Activated naive CD4-positive, alpha-beta T cell treated with anti-CD3 and anti-CD28 coated beads, Interleukin-2, amount 10 ng/mL, durations not matched to agents 7 days and 5 days (primary cell): ENCODE data around the gene MED23.
"Not testable (repeated sequence)": the region's sequence is repeated elsewhere in the genome, so short reads cannot be mapped to it uniquely, and the experiment has no call there.

Experiments
- CTCF ChIA-PET: fragments of 350-600 bp; sonication (Branson Sonifier 250); formaldehyde crosslinking; loops from one replicate; lab custom pipeline; 2021; ENCODE audit warnings: antibody characterized with exemption; lab: Charles Lee
- DNase-seq: peaks from one replicate; pipeline ENCODE4 v3.0.0-alpha.2; 2020
- H3K27ac Mint-ChIP-seq: one replicate; pipeline ENCODE4 v1.8.0; 2021; ENCODE audit warnings: mild to moderate bottlenecking, moderate library complexity, mixed read lengths
- H3K27me3 Mint-ChIP-seq: one replicate; pipeline ENCODE4 v1.8.0; 2021; ENCODE audit warnings: mild to moderate bottlenecking, mixed read lengths
- H3K36me3 Mint-ChIP-seq: one replicate; pipeline ENCODE4 v1.8.0; 2021; ENCODE audit warnings: mixed read lengths
- H3K4me1 Mint-ChIP-seq: one replicate; pipeline ENCODE4 v1.8.0; 2021; ENCODE audit warnings: mixed read lengths
- H3K4me3 Mint-ChIP-seq: one replicate; pipeline ENCODE4 v1.8.0; 2021; ENCODE audit warnings: mild to moderate bottlenecking, moderate library complexity, mixed read lengths
- H3K9me3 Mint-ChIP-seq: one replicate; pipeline ENCODE4 v1.8.0; 2021; ENCODE audit warnings: mixed read lengths

MED23 gene

GRCh38 chr6:131548441-131548840, 79.6 kb downstream of the MED23 start:
- no peak overlapping the region for H3K27ac Mint-ChIP-seq
- H3K9me3 Mint-ChIP-seq = no peaks in the 10 kb centered on the region
- CTCF ChIA-PET = interaction anchor here (1.9 kb wide), 1 partner anchor 15 kb away, joined by 9 read pairs; no protein-coding TSS in a partner anchor
- H3K4me1 Mint-ChIP-seq = no peaks in the 10 kb centered on the region
- H3K36me3 Mint-ChIP-seq = no peaks in the 10 kb centered on the region
- no peak overlapping the region for H3K4me3 Mint-ChIP-seq
- peaks cover 16% of the 10 kb centered on the region for H3K27me3 Mint-ChIP-seq
- DNase-seq = no peak

- no peak for DNase-seq
- CTCF ChIA-PET = interaction anchor here (1.9 kb wide), 1 partner anchor 14 kb away, joined by 9 read pairs; no protein-coding TSS in a partner anchor
- H3K36me3 Mint-ChIP-seq = no peaks in the 10 kb centered on the region
- H3K27ac Mint-ChIP-seq = no peak overlapping the region
- H3K9me3 Mint-ChIP-seq = no peaks in the 10 kb centered on the region
- no peaks in the 10 kb centered on the region for H3K4me1 Mint-ChIP-seq
- H3K27me3 Mint-ChIP-seq = peaks cover 16% of the 10 kb centered on the region
- H3K4me3 Mint-ChIP-seq = no peak overlapping the region
Observed at GRCh38 chr6:131547488-131547887, 80.6 kb downstream of the MED23 start.

DNA sequence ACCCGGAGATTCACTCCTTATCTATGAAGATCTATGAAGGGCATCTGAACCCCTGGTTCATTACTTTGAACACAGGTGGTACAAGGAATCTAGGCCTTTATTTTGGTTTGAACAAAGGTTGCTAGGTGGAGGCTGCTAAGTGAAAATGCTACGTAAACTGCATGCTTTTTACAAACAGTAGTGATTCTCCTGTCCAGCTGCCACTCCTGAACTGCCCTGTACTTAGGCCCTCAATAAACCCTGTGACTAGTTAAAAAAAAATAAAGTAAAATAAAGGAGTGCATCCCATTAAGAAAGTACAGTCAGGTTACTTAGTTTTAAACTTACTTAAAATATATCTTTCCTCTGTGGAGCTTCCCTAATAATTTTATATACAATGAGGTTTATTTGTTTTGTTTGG, 82.7 kb downstream of the MED23 start:
- CTCF ChIA-PET = no interaction called here
- H3K27ac Mint-ChIP-seq = no peak overlapping the region
- no peak for DNase-seq

DNA sequence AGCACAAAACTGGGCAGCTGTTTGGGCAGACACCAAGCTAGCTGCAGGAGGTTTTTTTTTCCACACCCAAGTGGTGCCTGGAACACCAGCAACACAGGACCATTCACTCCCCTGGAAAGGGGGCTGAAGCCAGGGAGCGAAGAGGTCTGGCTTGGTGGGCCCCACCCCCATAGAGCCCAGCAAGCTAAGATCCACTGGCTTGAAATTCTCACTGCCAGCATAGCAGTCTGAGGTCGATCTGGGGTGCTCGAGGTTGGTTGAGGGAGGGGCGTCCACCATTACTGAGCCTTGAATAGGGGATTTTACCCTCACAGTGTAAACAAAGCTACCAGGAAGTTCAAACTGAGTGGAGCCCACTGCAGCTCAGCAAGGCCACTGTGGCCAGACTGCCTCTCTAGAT, 89.4 kb downstream of the MED23 start:
- H3K27ac Mint-ChIP-seq, H3K4me3 Mint-ChIP-seq, H3K36me3 Mint-ChIP-seq, CTCF ChIA-PET, H3K9me3 Mint-ChIP-seq, DNase-seq: not testable (repeated sequence)
- Mint-ChIP-seq H3K27me3 (peaks cover 12% of the 10 kb centered on the region), H3K4me1 (peaks cover 11% of the 10 kb centered on the region)

More for the DNA sequence above, 82.7 kb downstream of the MED23 start:
- H3K36me3 Mint-ChIP-seq = no peaks in the 10 kb centered on the region
- peaks cover 16% of the 10 kb centered on the region for H3K27me3 Mint-ChIP-seq
- no peak overlapping the region for H3K4me3 Mint-ChIP-seq
- H3K9me3 Mint-ChIP-seq = no peaks in the 10 kb centered on the region
- no peaks in the 10 kb centered on the region for H3K4me1 Mint-ChIP-seq

- H3K9me3 Mint-ChIP-seq = no peaks in the 10 kb centered on the region
- H3K4me3 Mint-ChIP-seq = no peak overlapping the region
- CTCF ChIA-PET = interaction anchor here (0.6 to 6.2 kb wide), 15 partner anchors 13 to 661 kb away, joined by 3 to 102 read pairs (median 6); partner anchors contain the start of gene MED23
- peaks cover 3% of the 10 kb centered on the region for H3K36me3 Mint-ChIP-seq
- DNase-seq = no peak
- no peak overlapping the region for H3K27ac Mint-ChIP-seq
- no peaks in the 10 kb centered on the region for H3K27me3 Mint-ChIP-seq
- H3K4me1 Mint-ChIP-seq = peaks cover 58% of the 10 kb centered on the region
Observed at GRCh38 chr6:131532580-131533039, 95.4 kb downstream of the MED23 start.

GRCh38 chr6:131531681-131532080, 96.4 kb downstream of the MED23 start:
- not testable (repeated sequence) for H3K36me3 Mint-ChIP-seq, H3K4me3 Mint-ChIP-seq, H3K9me3 Mint-ChIP-seq, DNase-seq, H3K27me3 Mint-ChIP-seq
- CTCF ChIA-PET = interaction anchor here (1.0 to 6.2 kb wide), 5 partner anchors 12 to 640 kb away, joined by 3 to 102 read pairs (median 24); no protein-coding TSS in a partner anchor
- peak overlapping the region; percentile 68 for H3K27ac Mint-ChIP-seq
- peaks cover 61% of the 10 kb centered on the region for H3K4me1 Mint-ChIP-seq

- not testable (repeated sequence) for H3K36me3 Mint-ChIP-seq, DNase-seq, H3K4me3 Mint-ChIP-seq, H3K9me3 Mint-ChIP-seq, H3K27me3 Mint-ChIP-seq
- CTCF ChIA-PET = interaction anchor here (0.8 to 6.2 kb wide), 4 partner anchors 11 to 347 kb away, joined by 3 to 102 read pairs (median 38); partner anchors contain the start of gene MED23
- Mint-ChIP-seq H3K27ac (peak overlapping the region; percentile 86), H3K4me1 (peaks cover 61% of the 10 kb centered on the region)
Observed at GRCh38 chr6:131530936-131531335, 97.1 kb downstream of the MED23 start.

DNA sequence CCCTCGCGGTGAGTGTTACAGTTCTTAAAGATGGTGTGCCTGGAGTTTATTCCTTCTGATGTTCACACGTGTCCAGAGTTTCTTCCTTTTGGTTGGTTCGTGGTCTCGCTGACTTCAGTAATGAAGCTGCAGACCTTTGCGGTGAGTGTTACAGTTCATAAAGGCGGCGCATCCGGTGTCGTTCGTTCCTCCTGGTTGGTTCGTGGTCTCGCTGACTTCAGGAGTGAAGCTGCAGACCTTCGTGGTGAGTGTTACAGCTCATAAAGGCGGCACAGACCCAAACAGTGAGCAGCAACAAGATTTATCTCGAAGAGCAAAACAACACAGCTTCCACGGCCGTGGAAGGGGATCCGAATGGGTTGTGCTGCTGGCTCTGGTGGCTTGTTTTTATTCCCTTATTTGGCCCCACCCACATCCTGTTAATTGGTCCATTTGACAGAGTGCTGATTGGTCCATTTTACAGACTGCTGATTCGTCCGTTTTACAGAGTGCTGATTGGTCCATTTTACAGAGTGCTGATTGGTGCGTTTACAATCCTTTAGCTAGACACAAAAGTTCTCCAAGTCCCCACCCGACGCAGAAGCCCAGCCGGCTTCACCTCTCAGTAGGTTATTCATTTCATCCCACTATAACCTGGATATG, 103.2 kb downstream of the MED23 start:
- CTCF ChIA-PET = interaction anchor here (1.1 kb wide), 1 partner anchor 9 kb away, joined by 3 read pairs; no protein-coding TSS in a partner anchor
- Mint-ChIP-seq H3K4me3 (no peak overlapping the region), H3K9me3 (no peaks in the 10 kb centered on the region), H3K27me3 (no peaks in the 10 kb centered on the region), H3K27ac (no peak overlapping the region), H3K36me3 (no peaks in the 10 kb centered on the region), H3K4me1 (peaks cover 25% of the 10 kb centered on the region)
- no peak for DNase-seq

- no peaks in the 10 kb centered on the region for H3K27me3 Mint-ChIP-seq
- no peaks in the 10 kb centered on the region for H3K9me3 Mint-ChIP-seq
- CTCF ChIA-PET = interaction anchor here (1.1 kb wide), 2 partner anchors 10 to 341 kb away, joined by 3 read pairs; no protein-coding TSS in a partner anchor
- no peaks in the 10 kb centered on the region for H3K36me3 Mint-ChIP-seq
- no peak for DNase-seq
- H3K4me3 Mint-ChIP-seq = no peak overlapping the region
- H3K27ac Mint-ChIP-seq = no peak overlapping the region
- H3K4me1 Mint-ChIP-seq = peaks cover 23% of the 10 kb centered on the region
Observed at GRCh38 chr6:131523988-131524673, 103.9 kb downstream of the MED23 start.
